ENCODE results near the gene RTN3. TPM values are rescaled to one million over a fixed set of nuclear protein-coding genes. Genes with fewer than 3 reads are reported as not detected.

Gene RTN3
- total and polyA plus RNA-seq, 4 donors, result 82.1 to 102 (median 92.6) TPM

DNA sequence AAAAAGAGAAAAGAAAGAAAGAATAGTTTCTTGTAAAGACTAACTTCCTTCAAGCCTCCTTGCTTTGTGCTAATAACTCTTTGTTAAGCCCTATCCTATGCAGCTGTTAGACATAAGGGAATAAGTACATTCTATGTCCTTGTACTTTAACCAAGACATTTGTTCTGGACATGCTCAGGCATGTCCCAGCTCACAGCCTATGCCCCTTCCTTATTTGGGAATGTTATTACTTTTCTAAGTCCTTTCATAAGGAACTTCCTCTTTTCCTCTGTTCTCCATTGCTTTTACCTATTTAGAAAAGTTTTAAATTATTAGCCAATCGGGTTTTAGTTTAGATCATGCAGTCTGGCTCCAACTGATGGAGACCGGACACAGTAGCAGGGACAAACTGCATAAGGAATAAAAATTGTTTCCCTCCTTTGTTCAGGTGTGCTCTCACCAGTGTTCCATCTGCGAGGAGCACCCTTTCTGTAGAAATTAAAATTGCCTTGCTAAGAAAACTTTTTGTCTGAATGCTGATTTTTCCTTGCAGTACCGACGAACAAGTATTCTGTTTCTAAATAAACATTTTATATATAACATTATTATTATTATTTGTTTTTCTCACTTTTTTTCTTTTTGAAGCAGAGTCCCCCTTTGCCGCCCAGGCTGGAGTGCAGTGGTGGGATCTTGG, 110.3 kb downstream of the RTN3 start:
- Histone ChIP-seq H3K4me3 (no peak overlapping the region), H3K27ac (ENCODE audit: low read depth in 1 of 2, low read length in 1 of 2) (no peak overlapping the region), H3K4me1 (ENCODE audit: control insufficient read depth in 5 of 5, insufficient read depth in 5 of 5, low read length in 5 of 5) (no peaks in the 10 kb centered on the region), H3K27me3 (ENCODE audit: control insufficient read depth in 3 of 3, insufficient read depth in 3 of 3, low read length in 2 of 3) (no peaks in the 10 kb centered on the region), H3K36me3 (ENCODE audit: control insufficient read depth in 4 of 4, insufficient read depth in 4 of 4, low read length in 4 of 4) (no peaks in the 10 kb centered on the region), H3K9ac (ENCODE audit: insufficient read depth in 1 of 2, low read length in 2 of 2) (no peak overlapping the region), H3K9me3 (ENCODE audit: control insufficient read depth in 4 of 4, insufficient read depth in 3 of 4, low read length in 3 of 4) (no peaks in the 10 kb centered on the region)
- WGBS, 2 donors, result 86 to 98% methylated on average over 6 of the region's 6 CpGs
- no peak for ATAC-seq (ENCODE audit: insufficient read depth, low FRiP score)
- TF ChIP-seq, protein P1, sequence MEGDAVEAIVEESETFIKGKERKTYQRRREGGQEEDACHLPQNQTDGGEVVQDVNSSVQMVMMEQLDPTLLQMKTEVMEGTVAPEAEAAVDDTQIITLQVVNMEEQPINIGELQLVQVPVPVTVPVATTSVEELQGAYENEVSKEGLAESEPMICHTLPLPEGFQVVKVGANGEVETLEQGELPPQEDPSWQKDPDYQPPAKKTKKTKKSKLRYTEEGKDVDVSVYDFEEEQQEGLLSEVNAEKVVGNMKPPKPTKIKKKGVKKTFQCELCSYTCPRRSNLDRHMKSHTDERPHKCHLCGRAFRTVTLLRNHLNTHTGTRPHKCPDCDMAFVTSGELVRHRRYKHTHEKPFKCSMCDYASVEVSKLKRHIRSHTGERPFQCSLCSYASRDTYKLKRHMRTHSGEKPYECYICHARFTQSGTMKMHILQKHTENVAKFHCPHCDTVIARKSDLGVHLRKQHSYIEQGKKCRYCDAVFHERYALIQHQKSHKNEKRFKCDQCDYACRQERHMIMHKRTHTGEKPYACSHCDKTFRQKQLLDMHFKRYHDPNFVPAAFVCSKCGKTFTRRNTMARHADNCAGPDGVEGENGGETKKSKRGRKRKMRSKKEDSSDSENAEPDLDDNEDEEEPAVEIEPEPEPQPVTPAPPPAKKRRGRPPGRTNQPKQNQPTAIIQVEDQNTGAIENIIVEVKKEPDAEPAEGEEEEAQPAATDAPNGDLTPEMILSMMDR (IDR thresholded peaks at IDR 0.05; ENCODE audit: control extremely low read depth, extremely low read depth), result no peak
- no peak for DNase-seq

DNA sequence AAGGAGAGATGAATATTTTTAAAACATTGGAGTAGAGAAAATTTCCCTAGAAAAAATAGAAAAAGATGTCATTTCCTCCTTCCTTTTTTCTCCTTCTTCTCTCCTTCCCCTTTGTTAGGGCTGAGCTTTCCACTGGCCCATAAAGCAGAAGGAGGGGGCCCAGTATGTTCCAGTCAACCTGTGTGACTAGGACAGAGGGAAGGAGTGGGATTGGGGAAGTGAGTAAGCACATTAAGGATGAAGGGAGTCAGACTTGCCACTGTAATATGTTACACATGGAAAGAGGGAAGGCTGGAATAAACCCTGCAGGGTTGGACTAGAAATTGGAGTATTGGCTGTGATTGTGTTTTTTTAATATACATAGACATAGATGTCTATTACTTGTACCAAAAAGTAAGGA, 111.9 kb downstream of the RTN3 start:
- no peak for ATAC-seq (ENCODE audit: insufficient read depth, low FRiP score)
- no peak for DNase-seq
- TF ChIP-seq, protein P1 (IDR thresholded peaks at IDR 0.05; ENCODE audit: control extremely low read depth, extremely low read depth), result no peak
- H3K9me3 ChIP-seq (ENCODE audit: control insufficient read depth in 4 of 4, insufficient read depth in 3 of 4, low read length in 3 of 4), result no peaks in the 10 kb centered on the region
- H3K9ac ChIP-seq (ENCODE audit: insufficient read depth in 1 of 2, low read length in 2 of 2), result no peak overlapping the region
- no peaks in the 10 kb centered on the region for H3K27me3 ChIP-seq (ENCODE audit: control insufficient read depth in 3 of 3, insufficient read depth in 3 of 3, low read length in 2 of 3)
- no peaks in the 10 kb centered on the region for H3K4me1 ChIP-seq (ENCODE audit: control insufficient read depth in 5 of 5, insufficient read depth in 5 of 5, low read length in 5 of 5)
- no peaks in the 10 kb centered on the region for H3K36me3 ChIP-seq (ENCODE audit: control insufficient read depth in 4 of 4, insufficient read depth in 4 of 4, low read length in 4 of 4)
- no peak overlapping the region for H3K27ac ChIP-seq (ENCODE audit: low read depth in 1 of 2, low read length in 1 of 2)
- no peak overlapping the region for H3K4me3 ChIP-seq

DNA sequence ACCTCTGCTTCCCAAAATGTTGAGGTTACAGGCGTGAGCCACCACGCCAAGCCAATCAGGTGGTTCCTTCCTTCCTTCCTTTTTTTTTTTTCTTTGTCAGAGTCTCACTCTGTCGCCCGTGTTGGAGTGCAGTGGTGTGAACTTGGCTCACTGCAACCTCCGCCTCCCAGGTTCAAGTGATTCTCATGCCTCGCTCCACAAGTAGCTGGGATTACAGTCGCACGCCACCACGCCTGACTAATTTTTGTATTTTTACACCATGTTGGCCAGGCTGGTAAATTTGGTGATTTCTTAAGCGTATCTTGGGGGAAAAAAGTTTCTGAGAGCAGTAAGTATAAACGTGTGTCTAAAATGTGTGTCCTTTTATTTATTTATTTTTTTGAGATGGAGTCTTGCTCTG, 113.8 kb downstream of the RTN3 start:
- ATAC-seq (ENCODE audit: insufficient read depth, low FRiP score), result no peak
- DNase-seq, result no peak
- Histone ChIP-seq H3K27ac (ENCODE audit: low read depth in 1 of 2, low read length in 1 of 2) (no peak overlapping the region), H3K9ac (ENCODE audit: insufficient read depth in 1 of 2, low read length in 2 of 2) (no peak overlapping the region), H3K4me1 (ENCODE audit: control insufficient read depth in 5 of 5, insufficient read depth in 5 of 5, low read length in 5 of 5) (no peaks in the 10 kb centered on the region), H3K4me3 (no peak overlapping the region), H3K36me3 (ENCODE audit: control insufficient read depth in 4 of 4, insufficient read depth in 4 of 4, low read length in 4 of 4) (no peaks in the 10 kb centered on the region), H3K9me3 (ENCODE audit: control insufficient read depth in 4 of 4, insufficient read depth in 3 of 4, low read length in 3 of 4) (no peaks in the 10 kb centered on the region), H3K27me3 (ENCODE audit: control insufficient read depth in 3 of 3, insufficient read depth in 3 of 3, low read length in 2 of 3) (no peaks in the 10 kb centered on the region)
- TF ChIP-seq, protein P1 (IDR thresholded peaks at IDR 0.05; ENCODE audit: control extremely low read depth, extremely low read depth), result no peak
- WGBS, 2 donors, result 68 to 72% methylated on average over 11 of the region's 11 CpGs

DNA sequence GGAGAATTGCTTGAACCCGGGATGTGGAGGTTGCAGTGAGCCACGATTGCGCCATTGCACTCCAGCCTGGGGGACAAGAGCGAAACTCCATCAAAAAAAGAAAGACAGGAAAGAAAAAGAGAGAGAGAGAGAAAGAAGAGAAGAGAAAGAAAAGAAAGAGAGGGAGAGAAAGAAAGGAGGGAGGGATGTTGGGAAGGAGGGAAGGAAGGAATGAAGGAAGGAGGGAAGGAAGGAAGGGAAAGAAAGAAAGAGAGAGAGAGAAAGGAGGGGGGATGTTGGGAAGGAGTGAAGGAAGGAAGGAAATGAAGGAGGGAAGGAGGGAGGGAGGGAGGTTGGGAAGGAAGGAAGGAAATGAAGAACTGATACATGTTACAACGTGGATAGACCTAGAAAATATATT, 119.6 kb downstream of the RTN3 start:
- no peak overlapping the region for H3K9ac ChIP-seq (ENCODE audit: insufficient read depth in 1 of 2, low read length in 2 of 2)
- WGBS, 2 donors, result 82 to 83% methylated on average over 5 of the region's 5 CpGs
- DNase-seq (no peak), ATAC-seq (ENCODE audit: insufficient read depth, low FRiP score) (no peak)
- H3K9me3 ChIP-seq (ENCODE audit: control insufficient read depth in 4 of 4, insufficient read depth in 3 of 4, low read length in 3 of 4), result no peaks in the 10 kb centered on the region
- no peaks in the 10 kb centered on the region for H3K4me1 ChIP-seq (ENCODE audit: control insufficient read depth in 5 of 5, insufficient read depth in 5 of 5, low read length in 5 of 5)
- H3K27ac ChIP-seq (ENCODE audit: low read depth in 1 of 2, low read length in 1 of 2), result no peak overlapping the region
- H3K36me3 ChIP-seq (ENCODE audit: control insufficient read depth in 4 of 4, insufficient read depth in 4 of 4, low read length in 4 of 4), result no peaks in the 10 kb centered on the region
- TF ChIP-seq, protein P1 (IDR thresholded peaks at IDR 0.05; ENCODE audit: control extremely low read depth, extremely low read depth), result no peak
- no peak overlapping the region for H3K4me3 ChIP-seq
- H3K27me3 ChIP-seq (ENCODE audit: control insufficient read depth in 3 of 3, insufficient read depth in 3 of 3, low read length in 2 of 3), result no peaks in the 10 kb centered on the region
